Endothelial cell of coronary artery (primary cell): Measurements from ENCODE around the gene SHFL. TPM values are rescaled to one million over a fixed set of nuclear protein-coding genes. Genes with fewer than 3 reads are reported as not detected.

Experiments used
- total RNA-seq: library from RNA; depleted of rRNA; stranded (reverse); fragments of >200 nt; gene quantifications from 2 replicates; pipeline ENCODE4 v1.2.3, GENCODE V29; 2014

The SHFL gene
- total RNA-seq, result 14.9 and 24.3 TPM in 2 replicates

DNA sequence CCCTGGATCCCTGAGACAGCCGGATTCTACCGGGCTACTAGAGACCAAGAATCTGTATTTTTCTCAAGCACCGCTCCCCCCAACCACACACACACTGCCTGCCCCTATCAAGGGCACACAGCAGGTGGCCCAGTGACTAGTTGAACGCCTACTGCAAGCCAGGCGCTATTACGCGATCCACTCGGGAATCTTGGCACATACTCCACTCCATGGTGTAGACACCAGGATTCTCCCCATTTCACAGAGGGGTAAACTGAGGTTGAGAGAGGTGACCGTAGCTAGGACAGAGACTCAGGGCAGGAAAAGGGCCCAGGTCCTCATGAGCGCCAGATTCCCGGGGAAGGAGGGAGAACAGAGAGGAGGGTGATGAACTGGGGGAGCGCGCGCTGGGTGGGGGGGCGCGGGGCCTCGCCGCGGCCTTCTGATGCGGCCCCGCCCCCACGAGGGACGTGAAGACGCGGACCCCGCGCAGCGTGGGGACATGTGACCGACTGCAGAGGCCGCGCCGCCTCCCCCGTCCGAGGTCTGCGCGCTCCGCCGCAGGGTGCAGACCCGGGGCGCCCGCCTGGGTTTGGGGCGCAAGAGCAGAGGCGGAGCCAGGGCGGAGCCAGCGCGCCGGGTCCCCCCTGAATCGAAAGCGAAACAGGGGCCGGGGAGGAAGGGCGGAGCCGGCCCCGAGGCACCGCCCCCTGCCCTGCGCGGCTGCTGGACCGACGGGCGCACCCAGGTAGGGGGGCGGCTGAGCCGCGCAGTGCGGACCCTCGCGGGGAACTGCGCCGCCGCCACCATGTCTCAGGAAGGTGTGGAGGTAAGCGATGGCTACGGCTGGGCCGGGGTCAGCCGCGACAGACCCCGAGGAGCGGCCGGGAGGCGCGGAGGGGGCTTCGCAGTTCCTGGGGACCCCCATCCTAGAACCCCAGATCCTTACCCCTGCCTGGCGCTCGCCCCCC is at the start of gene SHFL:
TSS of gene SHFL (plus strand) at position 677 of the 950 bp plus-strand sequence. CDS start at position 788, 111 bp downstream.

DNA sequence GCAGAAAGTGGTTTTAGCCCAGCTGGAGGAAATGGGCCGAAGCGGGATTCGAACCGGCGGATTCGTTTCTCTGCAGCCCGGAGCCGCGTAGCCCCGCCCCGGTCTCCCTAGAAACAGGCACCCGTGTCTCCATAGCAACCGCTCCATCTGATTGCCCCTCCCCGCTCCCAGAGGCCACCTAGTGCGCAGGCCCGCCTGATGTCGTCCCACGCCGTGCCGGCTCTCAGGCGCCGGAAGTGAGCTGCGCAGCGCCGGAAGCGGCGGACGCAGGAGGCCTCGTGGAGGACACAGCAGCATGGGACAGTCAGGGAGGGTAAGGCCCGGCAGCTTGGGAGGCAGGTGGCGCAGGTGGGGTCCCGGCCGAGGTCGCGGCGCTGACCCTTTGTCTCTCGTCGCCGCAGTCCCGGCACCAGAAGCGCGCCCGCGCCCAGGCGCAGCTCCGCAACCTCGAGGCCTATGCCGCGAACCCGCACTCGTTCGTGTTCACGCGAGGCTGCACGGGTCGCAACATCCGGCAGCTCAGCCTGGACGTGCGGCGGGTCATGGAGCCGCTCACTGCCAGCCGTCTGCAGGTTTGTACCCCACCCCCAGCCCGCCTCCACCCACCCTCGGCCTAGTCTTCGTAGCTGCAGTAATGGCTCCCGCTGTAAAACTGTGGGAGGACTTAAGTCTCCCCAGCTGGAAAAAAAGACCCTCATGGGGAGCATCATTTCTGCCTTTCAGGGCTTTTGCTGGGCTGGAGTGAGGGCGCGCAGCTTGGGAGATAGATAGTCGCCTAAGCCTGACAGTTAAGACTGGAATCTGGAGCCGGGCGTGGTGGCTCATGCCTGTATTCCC is 20.2 kb downstream of the SHFL start, which contains the start of gene PPAN:
TSS of gene PPAN (plus strand) at position 263 of the 837 bp plus-strand sequence. CDS start at position 296, 33 bp downstream.

DNA sequence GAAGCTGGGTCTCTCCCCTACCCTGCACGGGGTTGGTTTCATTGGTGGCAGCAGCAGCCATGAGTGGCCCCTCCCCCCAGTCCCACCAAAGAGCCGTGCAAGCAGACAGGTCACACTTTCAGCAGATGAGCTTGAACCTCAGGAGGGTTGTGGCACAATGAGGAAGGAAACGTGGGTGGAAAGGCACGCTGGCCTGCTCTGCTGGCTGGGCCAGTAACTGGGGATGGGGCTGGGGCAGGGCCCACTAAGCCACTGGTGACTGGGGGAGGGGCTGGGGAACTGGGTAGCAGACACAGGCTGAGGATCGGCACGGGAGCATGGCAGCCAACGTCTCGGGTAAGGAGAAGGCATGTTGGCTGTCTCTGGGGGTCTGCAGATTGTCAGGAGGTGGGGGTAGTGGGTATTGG is 25.3 kb downstream of the SHFL start, which contains the start of gene P2RY11:
TSS of gene P2RY11 (plus strand) at position 289 of the 407 bp plus-strand sequence. CDS start at position 318, 29 bp downstream.

Other genes with a start within 250 kb of the SHFL start
- gene OLFM2, start 149.8 kb upstream of the SHFL start, total RNA-seq, result 0.36 and 2.4 TPM in 2 replicates
- gene COL5A3, start 75.8 kb upstream of the SHFL start, total RNA-seq, result 2.4 TPM in 1 of 2 replicates, not detected in the other
- gene RDH8, start 72.8 kb upstream of the SHFL start, total RNA-seq, result not detected in 2 replicates
- 0.19 and 0.36 TPM in 2 replicates for gene ANGPTL6, start 16.4 kb downstream of the SHFL start, total RNA-seq
- 39.1 and 45.5 TPM in 2 replicates for gene PPAN, start 20.0 kb downstream of the SHFL start, total RNA-seq
- 2.0 and 5.6 TPM in 2 replicates for gene P2RY11, start 25.4 kb downstream of the SHFL start, total RNA-seq
- gene EIF3G, start 33.6 kb downstream of the SHFL start, total RNA-seq, result 351 and 415 TPM in 2 replicates
- 43.7 and 49.7 TPM in 2 replicates for gene DNMT1, start 108.6 kb downstream of the SHFL start, total RNA-seq
- 0.72 and 2.0 TPM in 2 replicates for gene S1PR2, start 145.0 kb downstream of the SHFL start, total RNA-seq
- gene MRPL4, start 165.9 kb downstream of the SHFL start, total RNA-seq, result 18.2 and 18.5 TPM in 2 replicates
- gene ICAM1, start 184.8 kb downstream of the SHFL start, total RNA-seq, result 13.4 and 44.2 TPM in 2 replicates
- gene ICAM4, start 200.6 kb downstream of the SHFL start, total RNA-seq, result 0.18 and 0.38 TPM in 2 replicates
- gene ICAM5, start 203.6 kb downstream of the SHFL start, total RNA-seq, result under 0.01 and 0.56 TPM in 2 replicates
- gene ZGLP1, start 223.5 kb downstream of the SHFL start, total RNA-seq, result 0.27 and 0.38 TPM in 2 replicates
- 16.9 and 17.2 TPM in 2 replicates for gene FDX2, start 229.7 kb downstream of the SHFL start, total RNA-seq
- 9.0 and 11.7 TPM in 2 replicates for gene RAVER1, start 247.2 kb downstream of the SHFL start, total RNA-seq